ENCODE measurements around the gene ZNF341.

- TF ChIP-seq, protein P1, sequence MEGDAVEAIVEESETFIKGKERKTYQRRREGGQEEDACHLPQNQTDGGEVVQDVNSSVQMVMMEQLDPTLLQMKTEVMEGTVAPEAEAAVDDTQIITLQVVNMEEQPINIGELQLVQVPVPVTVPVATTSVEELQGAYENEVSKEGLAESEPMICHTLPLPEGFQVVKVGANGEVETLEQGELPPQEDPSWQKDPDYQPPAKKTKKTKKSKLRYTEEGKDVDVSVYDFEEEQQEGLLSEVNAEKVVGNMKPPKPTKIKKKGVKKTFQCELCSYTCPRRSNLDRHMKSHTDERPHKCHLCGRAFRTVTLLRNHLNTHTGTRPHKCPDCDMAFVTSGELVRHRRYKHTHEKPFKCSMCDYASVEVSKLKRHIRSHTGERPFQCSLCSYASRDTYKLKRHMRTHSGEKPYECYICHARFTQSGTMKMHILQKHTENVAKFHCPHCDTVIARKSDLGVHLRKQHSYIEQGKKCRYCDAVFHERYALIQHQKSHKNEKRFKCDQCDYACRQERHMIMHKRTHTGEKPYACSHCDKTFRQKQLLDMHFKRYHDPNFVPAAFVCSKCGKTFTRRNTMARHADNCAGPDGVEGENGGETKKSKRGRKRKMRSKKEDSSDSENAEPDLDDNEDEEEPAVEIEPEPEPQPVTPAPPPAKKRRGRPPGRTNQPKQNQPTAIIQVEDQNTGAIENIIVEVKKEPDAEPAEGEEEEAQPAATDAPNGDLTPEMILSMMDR (IDR thresholded peaks at IDR 0.05), result no peak
- TF ChIP-seq POLR2A (IDR thresholded peaks at IDR 0.05) (no peak), POLR2AphosphoS5 (IDR thresholded peaks at IDR 0.05) (no peak)
Observed at GRCh38 chr20:33751775-33752174, 20.0 kb downstream of the ZNF341 start.
